Measurements from ENCODE around the gene CCSER1.
"Not testable (repeated sequence)": the region's sequence is repeated elsewhere in the genome, so short reads cannot be mapped to it uniquely, and the experiment has no call there.

Gene CCSER1

GRCh38 chr4:91319556-91320268, 1192.5 kb downstream of the CCSER1 start:
- DNase-seq, result no peak

GRCh38 chr4:91322961-91323360, 1195.8 kb downstream of the CCSER1 start:
- DNase-seq, result no peak

GRCh38 chr4:91325495-91325894, 1198.3 kb downstream of the CCSER1 start:
- DNase-seq, result no peak

- DNase-seq, result not testable (repeated sequence)
These were observed 1199.0 kb downstream of the CCSER1 start for GRCh38 chr4:91326167-91326566.

GRCh38 chr4:91330555-91331137, 1203.5 kb downstream of the CCSER1 start:
- DNase-seq, result no peak

- no peak for DNase-seq
These were observed 1213.6 kb downstream of the CCSER1 start for GRCh38 chr4:91340822-91341221.

GRCh38 chr4:91345632-91346031, 1218.4 kb downstream of the CCSER1 start:
- no peak for DNase-seq

GRCh38 chr4:91356496-91356895, 1229.3 kb downstream of the CCSER1 start:
- DNase-seq, result not testable (repeated sequence)

- not testable (repeated sequence) for DNase-seq
These were observed 1230.8 kb downstream of the CCSER1 start for GRCh38 chr4:91358016-91358415.

GRCh38 chr4:91358621-91359020, 1231.4 kb downstream of the CCSER1 start:
- DNase-seq, result not testable (repeated sequence)

- no peak for DNase-seq
These were observed 1232.1 kb downstream of the CCSER1 start for GRCh38 chr4:91359041-91360031.

GRCh38 chr4:91362125-91362524, 1234.9 kb downstream of the CCSER1 start:
- DNase-seq, result no peak

GRCh38 chr4:91366554-91366953, 1239.4 kb downstream of the CCSER1 start:
- DNase-seq, result no peak

- DNase-seq, result no peak
These were observed 1241.9 kb downstream of the CCSER1 start for GRCh38 chr4:91369116-91369515.

GRCh38 chr4:91373546-91373945, 1246.4 kb downstream of the CCSER1 start:
- no peak for DNase-seq

- DNase-seq, result not testable (repeated sequence)
These were observed 1278.2 kb downstream of the CCSER1 start for GRCh38 chr4:91405431-91405830.

GRCh38 chr4:91422011-91422410, 1294.8 kb downstream of the CCSER1 start:
- DNase-seq, result no peak

- no peak for DNase-seq
These were observed 1299.5 kb downstream of the CCSER1 start for GRCh38 chr4:91426725-91427124.

- DNase-seq, result no peak
These were observed 1300.0 kb downstream of the CCSER1 start for GRCh38 chr4:91427171-91427570.

- no peak for DNase-seq
These were observed 1307.4 kb downstream of the CCSER1 start for GRCh38 chr4:91434631-91435030.

- no peak for DNase-seq
These were observed 1309.4 kb downstream of the CCSER1 start for GRCh38 chr4:91436556-91436955.

- DNase-seq, result no peak
These were observed 1320.0 kb downstream of the CCSER1 start for GRCh38 chr4:91447168-91447567.

- no peak for DNase-seq
These were observed 1321.6 kb downstream of the CCSER1 start for GRCh38 chr4:91448668-91449330.
